PC-9 (cell line): ENCODE results near the gene CCL15. TPM values are rescaled to one million over a fixed set of nuclear protein-coding genes. Genes with fewer than 3 reads are reported as not detected.

Experiments
- BruUV-seq: library from RNA; stranded (reverse); fragments of 400-500 nt; replicated peaks from 2 replicates; lab custom pipeline; 2021; lab: Mats Ljungman, UMichigan
- CTCF ChIA-PET: fragments of 300-600 bp; sonication (Branson Sonifier 250); formaldehyde crosslinking; loops from one replicate; lab custom pipeline; 2022; ENCODE audit warnings: antibody characterized with exemption; lab: Charles Lee
- POLR2A ChIA-PET: fragments of 300-600 bp; sonication (Branson Sonifier 250); formaldehyde crosslinking; loops from one replicate; lab custom pipeline; 2022; ENCODE audit warnings: antibody characterized with exemption; ENCODE audit not compliant: unreplicated experiment; lab: Charles Lee
- DNase-seq, 2 experiments: peaks; one replicate each; pipeline versions ENCODE4 v3.0.0 to v3.0.0-alpha.2; 2015 to 2022; ENCODE audit warnings: mixed read lengths in 1 of 2
- H2AFZ ChIP-seq: fragments of 200-600 bp; sonication (generic); 2 replicates; pipeline ENCODE4 v1.8.1; 2017; ENCODE audit warnings: antibody characterized with exemption
- H3F3A ChIP-seq: fragments of 200-600 bp; sonication (generic); 2 replicates; pipeline ENCODE4 v1.8.1; 2017; ENCODE audit warnings: antibody characterized with exemption, mild to moderate bottlenecking, low read depth; ENCODE audit not compliant: insufficient read depth
- H3K27ac ChIP-seq: fragments of 200-600 bp; sonication (generic); 2 replicates; pipeline ENCODE4 v1.6.1; 2016; ENCODE audit warnings: mixed run types
- H3K27me3 ChIP-seq: fragments of 200-600 bp; sonication (generic); 2 replicates; pipeline ENCODE4 v1.6.1; 2016; ENCODE audit warnings: low read depth, mixed run types; ENCODE audit not compliant: insufficient read depth
- H3K36me3 ChIP-seq: fragments of 200-600 bp; sonication (generic); 2 replicates; pipeline ENCODE4 v1.6.1; 2016; ENCODE audit warnings: low read depth, mixed run types
- H3K4me1 ChIP-seq: fragments of 200-600 bp; sonication (generic); replicated peaks from 2 replicates; pipeline ENCODE4 v1.6.1; 2016; ENCODE audit warnings: mixed run types; ENCODE audit not compliant: insufficient read depth
- H3K4me2 ChIP-seq: fragments of 200-600 bp; sonication (generic); 2 replicates; pipeline ENCODE4 v1.6.1; 2017; ENCODE audit warnings: mixed run types
- H3K4me3 ChIP-seq: fragments of 200-600 bp; sonication (generic); 2 replicates; pipeline ENCODE4 v1.6.1; 2016; ENCODE audit warnings: mixed run types
- H3K79me2 ChIP-seq: fragments of 200-600 bp; sonication (generic); 2 replicates; pipeline ENCODE4 v1.6.1; 2017; ENCODE audit warnings: low read depth, mixed run types
- H3K9me2 ChIP-seq: fragments of 200-600 bp; sonication (generic); 2 replicates; pipeline ENCODE4 v1.8.1; 2017; ENCODE audit warnings: mild to moderate bottlenecking; ENCODE audit not compliant: insufficient read depth
- H3K9me3 ChIP-seq: fragments of 200-600 bp; sonication (generic); 2 replicates; pipeline ENCODE4 v1.8.1; 2016; ENCODE audit warnings: low read depth; ENCODE audit not compliant: insufficient read depth
- H4K20me1 ChIP-seq: fragments of 200-600 bp; sonication (generic); 2 replicates; pipeline ENCODE4 v1.8.1; 2017; ENCODE audit not compliant: insufficient read depth
- CTCF ChIP-seq: fragments of 200-600 bp; sonication (generic); conservative IDR thresholded peaks from 2 replicates; pipeline ENCODE4 v1.6.1; 2017; ENCODE audit warnings: mixed run types, antibody characterized with exemption, mild to moderate bottlenecking, moderate library complexity
- EZH2 ChIP-seq: fragments of 200-600 bp; sonication (generic); IDR thresholded peaks from 2 replicates; pipeline ENCODE4 v1.8.0; 2017; ENCODE audit warnings: antibody characterized with exemption, low read depth
- intact Hi-C: fragments of 100-400 bp; cut with micrococcal nuclease; formaldehyde crosslinking; loops from one replicate; pipeline ENCODE4 v1.10.0; 2022; ENCODE audit not compliant: unreplicated experiment
- total RNA-seq: library from RNA; stranded (reverse); gene quantifications from 2 replicates; pipeline ENCODE4 v1.2.3, GENCODE V29; 2021

Gene CCL15
- total RNA-seq, 1 experiment from 2014 or later: not detected

GRCh38 chr17:35969558-35970380 is 31.6 kb downstream of the CCL15 start:
- H3K9me3 ChIP-seq: no peaks in the 10 kb centered on the region
- no peaks in the 10 kb centered on the region for H3F3A ChIP-seq
- H3K4me2 ChIP-seq: no peak overlapping the region
- H3K27ac ChIP-seq: no peak overlapping the region
- no peak overlapping the region for H3K4me3 ChIP-seq
- H3K27me3 ChIP-seq: peaks cover 51% of the 10 kb centered on the region; the same call in 1 of the 2 replicates
- POLR2A ChIA-PET: interaction anchor here (0.6 kb wide), 2 partner anchors 12 to 102 kb away, joined by 3 read pairs; no protein-coding TSS in a partner anchor
- no peaks in the 10 kb centered on the region for H4K20me1 ChIP-seq
- no peak overlapping the region for H2AFZ ChIP-seq
- H3K79me2 ChIP-seq: no peaks in the 10 kb centered on the region
- H3K4me1 ChIP-seq: no peaks in the 10 kb centered on the region
- intact Hi-C loops: loop anchor here (1.0 to 2.0 kb wide), 2 partner anchors 180 to 513 kb away; no protein-coding TSS in a partner anchor
- TF ChIP-seq CTCF: peak; percentile 86
- TF ChIP-seq EZH2: no peak
- no peaks in the 10 kb centered on the region for H3K36me3 ChIP-seq
- H3K9me2 ChIP-seq: no peaks in the 10 kb centered on the region
- CTCF ChIA-PET: interaction anchor here (0.6 to 1.6 kb wide), 4 partner anchors 22 to 566 kb away, joined by 3 to 8 read pairs (median 4); no protein-coding TSS in a partner anchor
- DNase-seq: peak in 1 of 2 experiments; percentile 57
- no TSS peak for BruUV-seq

GRCh38 chr17:35968520-35969054 is 32.8 kb downstream of the CCL15 start:
- TF ChIP-seq CTCF: no peak
- TF ChIP-seq EZH2: no peak
- Histone ChIP-seq H2AFZ (no peak overlapping the region), H3K4me1 (no peaks in the 10 kb centered on the region), H3K4me2 (no peak overlapping the region), H4K20me1 (no peaks in the 10 kb centered on the region), H3K27ac (no peak overlapping the region), H3K4me3 (no peak overlapping the region), H3F3A (no peaks in the 10 kb centered on the region), H3K27me3 (peaks cover 54% of the 10 kb centered on the region; the same call in 1 of the 2 replicates), H3K9me2 (no peaks in the 10 kb centered on the region), H3K36me3 (no peaks in the 10 kb centered on the region), H3K79me2 (no peaks in the 10 kb centered on the region), H3K9me3 (no peaks in the 10 kb centered on the region)
- intact Hi-C loops: loop anchor here (1.0 to 2.0 kb wide), 2 partner anchors 181 to 514 kb away; no protein-coding TSS in a partner anchor
- DNase-seq: no peak
- POLR2A ChIA-PET: no interaction called here
- CTCF ChIA-PET: interaction anchor here (1.6 kb wide), 1 partner anchor 515 kb away, joined by 8 read pairs; no protein-coding TSS in a partner anchor
- BruUV-seq: no TSS peak

GRCh38 chr17:35965272-35965671 is 36.1 kb downstream of the CCL15 start:
- TF ChIP-seq CTCF (no peak), EZH2 (no peak)
- no peak overlapping the region for H2AFZ ChIP-seq
- H3K79me2 ChIP-seq: no peaks in the 10 kb centered on the region
- no peaks in the 10 kb centered on the region for H3K4me1 ChIP-seq
- H3K27ac ChIP-seq: no peak overlapping the region
- no peaks in the 10 kb centered on the region for H3K9me2 ChIP-seq
- CTCF ChIA-PET: no interaction called here
- H4K20me1 ChIP-seq: no peaks in the 10 kb centered on the region
- no peaks in the 10 kb centered on the region for H3K36me3 ChIP-seq
- no peak overlapping the region for H3K4me2 ChIP-seq
- peaks cover 56% of the 10 kb centered on the region; the same call in 1 of the 2 replicates for H3K27me3 ChIP-seq
- POLR2A ChIA-PET: no interaction called here
- H3K9me3 ChIP-seq: no peaks in the 10 kb centered on the region
- H3K4me3 ChIP-seq: no peak overlapping the region
- BruUV-seq: no TSS peak
- no peak for DNase-seq
- no peaks in the 10 kb centered on the region for H3F3A ChIP-seq
- intact Hi-C loops: no loop called here
